ENCODE results near the gene UBAP1. TPM values are rescaled to one million over a fixed set of nuclear protein-coding genes. Genes with fewer than 3 reads are reported as not detected.
A peak's percentile ranks its signal among the peaks of the same experiment; 100 is the strongest.

Gene UBAP1
- total RNA-seq, 1 donor: 57.1 TPM

- no peak for TF ChIP-seq CTCF (IDR thresholded peaks at IDR 0.05; ENCODE audit: insufficient read depth, low read length)
- H3K4me3 ChIP-seq (ENCODE audit: low read depth, low read length): no peak overlapping the region
- peak; percentile 60 for DNase-seq (ENCODE audit: low read depth)
Observed at GRCh38 chr9:34163434-34163833, 15.4 kb upstream of the UBAP1 start.

- H3K4me3 ChIP-seq (ENCODE audit: low read depth, low read length): no peak overlapping the region
- TF ChIP-seq CTCF (IDR thresholded peaks at IDR 0.05; ENCODE audit: insufficient read depth, low read length): no peak
- no peak for DNase-seq (ENCODE audit: low read depth)
Observed at GRCh38 chr9:34169125-34169524, 9.7 kb upstream of the UBAP1 start.

GRCh38 chr9:34170237-34170991, 8.4 kb upstream of the UBAP1 start:
- DNase-seq (ENCODE audit: low read depth): no peak
- no peak for TF ChIP-seq CTCF (IDR thresholded peaks at IDR 0.05; ENCODE audit: insufficient read depth, low read length)
- no peak overlapping the region for H3K4me3 ChIP-seq (ENCODE audit: low read depth, low read length)

- DNase-seq (ENCODE audit: low read depth): no peak
- no peak overlapping the region for H3K4me3 ChIP-seq (ENCODE audit: low read depth, low read length)
- no peak for TF ChIP-seq CTCF (IDR thresholded peaks at IDR 0.05; ENCODE audit: insufficient read depth, low read length)
Observed at GRCh38 chr9:34171753-34172535, 6.9 kb upstream of the UBAP1 start.

GRCh38 chr9:34176089-34176488, 2.8 kb upstream of the UBAP1 start:
- no peak for DNase-seq (ENCODE audit: low read depth)
- no peak for TF ChIP-seq CTCF (IDR thresholded peaks at IDR 0.05; ENCODE audit: insufficient read depth, low read length)
- H3K4me3 ChIP-seq (ENCODE audit: low read depth, low read length): no peak overlapping the region

- TF ChIP-seq CTCF (IDR thresholded peaks at IDR 0.05; ENCODE audit: insufficient read depth, low read length): no peak
- DNase-seq (ENCODE audit: low read depth): no peak
- peak overlapping the region; percentile 96 for H3K4me3 ChIP-seq (ENCODE audit: low read depth, low read length)
Observed at GRCh38 chr9:34177593-34178435, 1.0 kb upstream of the UBAP1 start.

Measured in fibroblast of the aortic adventitia (primary cell).